Dermis blood vessel endothelial cell (primary cell): ENCODE data around the gene RNF115. TPM values are rescaled to one million over a fixed set of nuclear protein-coding genes. Genes with fewer than 3 reads are reported as not detected.
"Not testable (repeated sequence)": the region's sequence is repeated elsewhere in the genome, so short reads cannot be mapped to it uniquely, and the experiment has no call there.

Experiments used
- DNase-seq: peaks from one replicate; pipeline ENCODE4 v3.0.0; 2010
- total RNA-seq: library from RNA; depleted of rRNA; stranded (reverse); fragments of >200 nt; gene quantifications from 2 replicates; pipeline ENCODE4 v1.2.3, GENCODE V29; 2014

Gene RNF115
- total RNA-seq, 1 donor from 2014 or later: 15.3 TPM

- no peak for DNase-seq
Observed at GRCh38 chr1:145773423-145773822, 50.5 kb downstream of the RNF115 start.

GRCh38 chr1:145771056-145771455 is 52.8 kb downstream of the RNF115 start:
- DNase-seq: no peak

GRCh38 chr1:145768004-145768403 is 55.9 kb downstream of the RNF115 start:
- DNase-seq: not testable (repeated sequence)

GRCh38 chr1:145766926-145767325 is 57.0 kb downstream of the RNF115 start:
- DNase-seq: not testable (repeated sequence)

GRCh38 chr1:145765585-145766360 is 58.1 kb downstream of the RNF115 start:
- DNase-seq: not testable (repeated sequence)

- DNase-seq: not testable (repeated sequence)
Observed at GRCh38 chr1:145765127-145765526, 58.8 kb downstream of the RNF115 start.

- not testable (repeated sequence) for DNase-seq
Observed at GRCh38 chr1:145764231-145764940, 59.5 kb downstream of the RNF115 start.

- DNase-seq: not testable (repeated sequence)
Observed at GRCh38 chr1:145762001-145762400, 61.9 kb downstream of the RNF115 start.

GRCh38 chr1:145761498-145761897 is 62.4 kb downstream of the RNF115 start:
- not testable (repeated sequence) for DNase-seq

GRCh38 chr1:145760395-145760949 is 63.4 kb downstream of the RNF115 start:
- DNase-seq: not testable (repeated sequence)

GRCh38 chr1:145759721-145760120 is 64.2 kb downstream of the RNF115 start:
- no peak for DNase-seq

- no peak for DNase-seq
Observed at GRCh38 chr1:145758575-145758974, 65.3 kb downstream of the RNF115 start.

- DNase-seq: no peak
Observed at GRCh38 chr1:145758116-145758515, 65.8 kb downstream of the RNF115 start.

- no peak for DNase-seq
Observed at GRCh38 chr1:145757420-145757819, 66.5 kb downstream of the RNF115 start.

- peak; percentile 73 for DNase-seq
Observed at GRCh38 chr1:145751491-145752037, 72.3 kb downstream of the RNF115 start.

- peak; percentile 13 for DNase-seq
Observed at GRCh38 chr1:145750426-145750825, 73.5 kb downstream of the RNF115 start.

- DNase-seq: no peak
Observed at GRCh38 chr1:145747398-145748247, 76.3 kb downstream of the RNF115 start.

- no peak for DNase-seq
Observed at GRCh38 chr1:145740269-145740668, 83.6 kb downstream of the RNF115 start.

- DNase-seq: no peak
Observed at GRCh38 chr1:145736191-145736590, 87.7 kb downstream of the RNF115 start.

GRCh38 chr1:145730900-145731299 is 93.0 kb downstream of the RNF115 start:
- DNase-seq: no peak

- no peak for DNase-seq
Observed at GRCh38 chr1:145730467-145730866, 93.4 kb downstream of the RNF115 start.
